ENCODE results near the gene ZNF343.

DNA sequence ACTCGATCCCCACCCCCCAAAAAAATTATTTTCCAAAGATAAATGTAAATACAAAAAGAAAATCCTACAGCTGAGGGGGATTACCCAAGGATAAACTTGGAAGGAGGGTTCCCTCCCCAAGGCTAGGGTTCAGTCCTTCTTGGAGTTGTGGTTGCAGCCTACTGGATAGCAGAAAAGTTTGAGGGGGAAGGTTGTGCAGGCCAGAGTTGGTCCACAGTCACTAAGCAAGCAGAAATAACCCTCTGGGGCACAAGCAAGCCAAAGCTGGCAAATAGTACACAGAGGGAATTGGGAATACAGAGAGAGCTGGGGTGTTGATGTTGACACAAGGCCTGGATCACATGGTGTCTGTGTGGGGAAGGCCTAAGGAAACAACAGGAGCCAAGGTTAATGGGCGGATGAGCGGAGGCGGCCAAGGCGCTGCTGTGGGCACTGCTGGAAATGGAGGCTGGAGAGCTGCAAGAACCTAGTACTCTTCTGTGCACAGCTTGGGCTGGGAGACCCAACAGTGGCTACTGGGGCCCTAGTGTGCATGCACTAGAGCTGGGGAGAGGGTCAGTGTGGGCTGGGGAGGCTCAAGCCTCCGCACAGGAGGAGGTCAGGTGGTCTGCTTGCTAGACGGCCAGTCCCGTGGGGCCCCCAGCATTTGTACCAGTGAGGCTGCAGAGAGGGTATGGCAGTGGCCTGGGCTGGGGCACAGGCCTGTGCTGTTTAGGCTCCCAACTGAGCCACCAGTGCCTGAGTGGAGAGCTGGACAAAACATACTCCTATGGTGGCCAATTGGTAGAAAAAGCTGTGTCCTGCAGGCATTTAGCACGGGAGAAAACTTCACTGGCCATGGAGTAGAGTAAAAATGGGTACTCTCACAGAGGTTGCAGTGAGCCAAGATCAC, 32.6 kb downstream of the ZNF343 start:
- TF ChIP-seq SIN3A (IDR thresholded peaks at IDR 0.05; ENCODE audit: borderline replicate concordance, insufficient read depth, low read depth, low read length) (no peak), CTCF (IDR thresholded peaks at IDR 0.05) (no peak), REST (IDR thresholded peaks at IDR 0.05; ENCODE audit: insufficient read depth in 1 of 2, low read depth in 2 of 2, low read length in 1 of 2) (no peak), POLR2AphosphoS5 (IDR thresholded peaks at IDR 0.05; ENCODE audit: low read depth, low read length) (no peak), TCF7L2 (IDR thresholded peaks at IDR 0.05; ENCODE audit: low read depth, low read length) (no peak)
